SK-N-SH (cell line): ENCODE results near the gene TDRD10. TPM values are rescaled to one million over a fixed set of nuclear protein-coding genes. Genes with fewer than 3 reads are reported as not detected.
"Not testable (repeated sequence)": the region's sequence is repeated elsewhere in the genome, so short reads cannot be mapped to it uniquely, and the experiment has no call there.

Experiments used
- CTCF ChIA-PET: fragments of 300-600, 350-600 bp; formaldehyde crosslinking; extraction: SDS; loops from one replicate; lab custom pipeline; 2021; lab: Yijun Ruan, JAX
- POLR2A ChIA-PET: fragments of 350-600 bp; sonication (Branson Sonifier 250); formaldehyde crosslinking; extraction: SDS; loops from one replicate; lab custom pipeline; 2020; ENCODE audit warnings: antibody characterized with exemption, inconsistent platforms; lab: Yijun Ruan, JAX
- DNase-seq: peaks from one replicate; pipeline ENCODE4 v3.0.0; 2012
- H2AFZ ChIP-seq: fragments of 200-600 bp; sonication (generic); 2 replicates; pipeline ENCODE4 v1.8.1; 2016; ENCODE audit warnings: antibody characterized with exemption, mild to moderate bottlenecking, low read depth
- H3F3A ChIP-seq: fragments of 200-600 bp; sonication (generic); replicated peaks from 2 replicates; pipeline ENCODE3; 2016; ENCODE audit warnings: antibody characterized with exemption, mild to moderate bottlenecking; ENCODE audit not compliant: insufficient read depth
- H3K27ac ChIP-seq, 2 experiments: fragments of 200-500 bp in 1 of 2; fragments of 200-600 bp in 1 of 2; sonication (Bioruptor generic) in 1 of 2; sonication (generic), shearing (Covaris generic) in 1 of 2; 2 replicates each; pipeline versions ENCODE4 v1.5.1 to v1.6.1; 2014 to 2016; ENCODE audit warnings: low read depth in 2 of 2, inconsistent platforms in 1 of 2, low read length in 1 of 2, mild to moderate bottlenecking in 1 of 2, mixed read lengths in 1 of 2
- H3K27me3 ChIP-seq: fragments of 200-600 bp; sonication (generic), shearing (Covaris generic); 2 replicates; pipeline ENCODE4 v1.6.1; 2016; ENCODE audit warnings: mixed run types; ENCODE audit not compliant: insufficient read depth
- H3K36me3 ChIP-seq, 2 experiments: fragments of 200-500 bp in 1 of 2; fragments of 200-600 bp in 1 of 2; sonication (Bioruptor generic) in 1 of 2; sonication (generic) in 1 of 2; replicated peaks in 1 of 2; 2 replicates each; pipeline versions ENCODE3 to v1.5.1; 2014 to 2016; ENCODE audit warnings: low read length in 1 of 2, mild to moderate bottlenecking in 1 of 2; ENCODE audit not compliant: insufficient read depth in 2 of 2, control insufficient read depth in 1 of 2
- H3K4me1 ChIP-seq, 2 experiments: fragments of 200-500 bp in 1 of 2; fragments of 200-600 bp in 1 of 2; sonication (Bioruptor generic) in 1 of 2; sonication (generic), shearing (Covaris generic) in 1 of 2; 2 replicates each; pipeline versions ENCODE4 v1.5.1 to v1.6.1; 2014 to 2016; ENCODE audit warnings: low read depth in 1 of 2, low read length in 1 of 2, mixed run types in 1 of 2; ENCODE audit not compliant: insufficient read depth in 2 of 2, control insufficient read depth in 1 of 2
- H3K4me2 ChIP-seq: fragments of 200-600 bp; sonication (generic), shearing (Covaris generic); 2 replicates; pipeline ENCODE4 v1.6.1; 2017; ENCODE audit warnings: mixed run types
- H3K4me3 ChIP-seq, 2 experiments: fragments of 200-500 bp in 1 of 2; fragments of 200-600 bp in 1 of 2; sonication (Bioruptor generic) in 1 of 2; sonication (generic), shearing (Covaris generic) in 1 of 2; 2 replicates each; pipeline versions ENCODE4 v1.5.1 to v1.8.1; 2014 to 2016; ENCODE audit warnings: low read depth in 2 of 2, inconsistent platforms in 1 of 2, low read length in 1 of 2, mild to moderate bottlenecking in 1 of 2, mixed read lengths in 1 of 2, moderate library complexity in 1 of 2
- H3K79me2 ChIP-seq: fragments of 200-600 bp; sonication (generic); 2 replicates; pipeline ENCODE4 v1.8.1; 2017; ENCODE audit warnings: mild to moderate bottlenecking; ENCODE audit not compliant: insufficient read depth
- H3K9ac ChIP-seq: fragments of 200-600 bp; sonication (generic); 2 replicates; pipeline ENCODE4 v1.6.1; 2017; ENCODE audit warnings: mixed run types
- H3K9me2 ChIP-seq: fragments of 200-600 bp; sonication (generic); 2 replicates; pipeline ENCODE4 v1.6.1; 2017; ENCODE audit warnings: mixed run types
- H3K9me3 ChIP-seq: fragments of 200-600 bp; sonication (generic); 2 replicates; pipeline ENCODE4 v1.6.1; 2017; ENCODE audit warnings: mixed run types, mild to moderate bottlenecking, moderate library complexity
- H4K20me1 ChIP-seq: fragments of 200-600 bp; sonication (generic); 2 replicates; pipeline ENCODE4 v1.6.1; 2017; ENCODE audit warnings: mild to moderate bottlenecking, mixed run types; ENCODE audit not compliant: insufficient read depth
- CHD2 ChIP-seq: fragments of 150-350 bp; IDR thresholded peaks from 2 replicates; pipeline ENCODE4 v1.6.1; 2018; ENCODE audit warnings: low read length; ENCODE audit not compliant: partially characterized antibody
- CTCF ChIP-seq: fragments of 200-600 bp; sonication (generic); IDR thresholded peaks from 2 replicates; pipeline ENCODE4 v1.6.1; 2017; ENCODE audit warnings: antibody characterized with exemption, mild to moderate bottlenecking, moderate library complexity
- EP300 ChIP-seq, 2 experiments: IDR thresholded peaks; 2 replicates each; pipeline versions ENCODE4 v1.4.0 to v1.6.1; 2012; ENCODE audit warnings: borderline replicate concordance in 1 of 2, low read depth in 1 of 2, low read length in 1 of 2
- EZH2phosphoT487 ChIP-seq: fragments of 200-600 bp; sonication (generic); IDR thresholded peaks from 2 replicates; pipeline ENCODE4 v1.6.1; 2017; ENCODE audit warnings: low read depth, mixed run types, mild to moderate bottlenecking, antibody characterized with exemption, moderate library complexity, borderline replicate concordance
- FOSL2 ChIP-seq: IDR thresholded peaks from 2 replicates; pipeline ENCODE4 v1.4.0; 2012; ENCODE audit warnings: low read depth, mild to moderate bottlenecking, moderate library complexity, borderline replicate concordance
- FOXJ3 ChIP-seq: sonication (generic); formaldehyde crosslinking; IDR thresholded peaks from 2 replicates; pipeline ENCODE4 v1.5.1; 2020; ENCODE audit warnings: mild to moderate bottlenecking, missing genetic modification reagents
- JUND ChIP-seq: IDR thresholded peaks from 2 replicates; pipeline ENCODE4 v1.4.0; 2012
- NFIC ChIP-seq: IDR thresholded peaks from 2 replicates; pipeline ENCODE4 v1.4.0; 2012; ENCODE audit warnings: borderline replicate concordance
- RCOR1 ChIP-seq: fragments of 150-350 bp; IDR thresholded peaks from 2 replicates; pipeline ENCODE4 v1.6.1; 2017; ENCODE audit warnings: antibody characterized with exemption, low read length
- REST ChIP-seq: IDR thresholded peaks from 2 replicates; pipeline ENCODE4 v1.6.1; 2012; ENCODE audit warnings: mild to moderate bottlenecking, low read depth, low read length, moderate library complexity
- RXRA ChIP-seq: IDR thresholded peaks from 2 replicates; pipeline ENCODE4 v1.4.0; 2012; ENCODE audit warnings: low read depth, mild to moderate bottlenecking, borderline replicate concordance
- SIN3A ChIP-seq: IDR thresholded peaks from 2 replicates; pipeline ENCODE4 v1.6.1; 2012; ENCODE audit warnings: low read depth, mild to moderate bottlenecking, low read length, moderate library complexity, borderline replicate concordance
- SMC3 ChIP-seq: IDR thresholded peaks from 2 replicates; pipeline ENCODE4 v1.6.1; 2012; ENCODE audit warnings: low read depth, low read length, improper control_type of control experiment
- TAF1 ChIP-seq: IDR thresholded peaks from 2 replicates; pipeline ENCODE4 v1.6.1; 2012; ENCODE audit warnings: low read depth, mild to moderate bottlenecking, low read length, moderate library complexity, borderline replicate concordance
- YY1 ChIP-seq: IDR thresholded peaks from 2 replicates; pipeline ENCODE4 v1.4.0; 2012; ENCODE audit warnings: low read depth, mild to moderate bottlenecking
- ZBTB33 ChIP-seq: IDR thresholded peaks from 2 replicates; pipeline ENCODE4 v1.4.0; 2012; ENCODE audit warnings: low read depth, borderline replicate concordance
- WGBS: methylation state at CpG from one replicate; pipeline ENCODE4 v1.1.6; 2017; ENCODE audit warnings: low lambda C conversion rate; 5-methylcytosine and 5-hydroxymethylcytosine counted together
- polyA plus RNA-seq, 3 experiments: library from polyadenylated mRNA; depleted of rRNA; stranded (reverse); fragments of >200 nt; gene quantifications; 2 replicates each; pipeline ENCODE4 v1.2.3, GENCODE V29; 2012
- TF ChIP-seq, protein P1 (sequence below): IDR thresholded peaks from 2 replicates; pipeline ENCODE4 v1.4.0; 2012; ENCODE audit warnings: low read depth

Gene TDRD10
- polyA plus RNA-seq, 1 of the 3 experiments (the other 2 are of a cell fraction): not detected

GRCh38 chr1:154485910-154486496, 16.0 kb upstream of the TDRD10 start (continued):
- TF ChIP-seq REST (no peak), FOXJ3 (no peak), ZBTB33 (no peak), RXRA (no peak), NFIC (no peak)

- H3K4me2 ChIP-seq, H3K9ac ChIP-seq, H3K4me1 ChIP-seq, H3K4me3 ChIP-seq, H2AFZ ChIP-seq, H3K27ac ChIP-seq, H4K20me1 ChIP-seq, H3K36me3 ChIP-seq, POLR2A ChIA-PET, H3K79me2 ChIP-seq, H3K9me3 ChIP-seq, DNase-seq, H3K9me2 ChIP-seq, H3F3A ChIP-seq: not testable (repeated sequence)
- WGBS: 82% methylated on average over 5 of the region's 5 CpGs
- CTCF ChIA-PET: interaction anchor here (1.2 to 9.8 kb wide), 3 partner anchors 19 to 61 kb away, joined by 3 to 187 read pairs (median 4); no protein-coding TSS in a partner anchor
- H3K27me3 ChIP-seq: peaks cover 21% of the 10 kb centered on the region; the same call in 1 of the 2 replicates
Observed at GRCh38 chr1:154486756-154487155, 15.3 kb upstream of the TDRD10 start.

- Histone ChIP-seq H2AFZ (no peak overlapping the region), H3K79me2 (no peaks in the 10 kb centered on the region), H4K20me1 (no peaks in the 10 kb centered on the region), H3K27ac (no peak overlapping the region), H3F3A (no peaks in the 10 kb centered on the region), H3K4me2 (no peak overlapping the region), H3K36me3 (no peaks in the 10 kb centered on the region), H3K9ac (no peak overlapping the region), H3K4me1 (peaks cover 0 to 5% of the 10 kb centered on the region in 2 experiments; a peak in 1 of 4 replicates), H3K27me3 (peaks cover 34% of the 10 kb centered on the region; the same call in 1 of the 2 replicates), H3K9me3 (no peaks in the 10 kb centered on the region), H3K9me2 (no peaks in the 10 kb centered on the region), H3K4me3 (no peak overlapping the region)
- no peak for DNase-seq
- ChIA-PET CTCF (interaction anchor here (0.6 to 2.4 kb wide), 5 partner anchors 9 to 212 kb away, joined by 3 to 14 read pairs (median 4); partner anchors contain the start of gene SHE), POLR2A (no interaction called here)
- WGBS: 80% methylated on average over 20 of the region's 20 CpGs
- no peak for TF ChIP-seq JUND
- TF ChIP-seq CTCF: no peak
- no peak for TF ChIP-seq TAF1
- TF ChIP-seq EP300 (IDR thresholded peaks at IDR 0.05; ENCODE audit: borderline replicate concordance in 1 of 2, low read depth in 1 of 2, low read length in 1 of 2): no peak
- TF ChIP-seq SMC3: no peak
- TF ChIP-seq RXRA: no peak
- TF ChIP-seq FOSL2: no peak
- no peak for TF ChIP-seq SIN3A
- no peak for TF ChIP-seq RCOR1
- no peak for TF ChIP-seq NFIC
- no peak for TF ChIP-seq YY1
- TF ChIP-seq CHD2: no peak
- TF ChIP-seq, protein P1, sequence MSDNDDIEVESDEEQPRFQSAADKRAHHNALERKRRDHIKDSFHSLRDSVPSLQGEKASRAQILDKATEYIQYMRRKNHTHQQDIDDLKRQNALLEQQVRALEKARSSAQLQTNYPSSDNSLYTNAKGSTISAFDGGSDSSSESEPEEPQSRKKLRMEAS: no peak
- TF ChIP-seq EZH2phosphoT487: no peak
Observed at GRCh38 chr1:154488922-154489321, 13.1 kb upstream of the TDRD10 start.
